RWPE1 (cell line): Measurements from ENCODE around the gene RIC1.

Source experiments
- CTCF ChIA-PET: fragments of 350-600 bp; sonication (Branson Sonifier 250); formaldehyde crosslinking; extraction: SDS; loops from one replicate; lab custom pipeline; 2021; lab: Yijun Ruan, JAX
- POLR2A ChIA-PET: fragments of 400-600 bp; formaldehyde crosslinking; extraction: SDS; loops from one replicate; lab custom pipeline; 2020; ENCODE audit warnings: antibody characterized with exemption; ENCODE audit not compliant: low non-redundant PET; lab: Yijun Ruan, JAX
- DNase-seq: peaks from one replicate; pipeline ENCODE4 v3.0.0; 2012; ENCODE audit warnings: low spot score
- H3K27ac ChIP-seq: fragments of 450-650 bp; 2 replicates; pipeline ENCODE4 v1.5.1; 2017
- TF ChIP-seq, protein P1 (sequence below): fragments of 450-650 bp; conservative IDR thresholded peaks from 2 replicates; pipeline ENCODE4 v1.5.1; 2017; ENCODE audit warnings: low read depth, mild to moderate bottlenecking

Gene RIC1

DNA sequence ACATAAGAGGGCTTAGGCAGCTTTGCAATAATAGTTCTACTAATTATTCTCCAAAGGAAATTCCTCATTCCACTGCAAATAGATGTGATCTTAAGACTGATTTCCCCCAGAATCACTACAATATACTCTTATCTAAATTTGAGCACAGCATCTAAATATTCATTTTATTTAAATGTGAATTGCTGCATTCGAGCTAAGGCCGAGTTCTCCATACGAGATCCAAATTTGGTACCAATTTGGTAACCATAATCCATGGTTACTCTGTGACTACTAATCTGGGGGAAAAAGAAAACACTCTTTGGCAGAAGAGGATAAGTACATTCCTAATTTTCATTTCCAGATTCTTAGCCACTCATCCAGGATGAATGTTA, 19.7 kb upstream of the RIC1 start:
- TF ChIP-seq, protein P1, sequence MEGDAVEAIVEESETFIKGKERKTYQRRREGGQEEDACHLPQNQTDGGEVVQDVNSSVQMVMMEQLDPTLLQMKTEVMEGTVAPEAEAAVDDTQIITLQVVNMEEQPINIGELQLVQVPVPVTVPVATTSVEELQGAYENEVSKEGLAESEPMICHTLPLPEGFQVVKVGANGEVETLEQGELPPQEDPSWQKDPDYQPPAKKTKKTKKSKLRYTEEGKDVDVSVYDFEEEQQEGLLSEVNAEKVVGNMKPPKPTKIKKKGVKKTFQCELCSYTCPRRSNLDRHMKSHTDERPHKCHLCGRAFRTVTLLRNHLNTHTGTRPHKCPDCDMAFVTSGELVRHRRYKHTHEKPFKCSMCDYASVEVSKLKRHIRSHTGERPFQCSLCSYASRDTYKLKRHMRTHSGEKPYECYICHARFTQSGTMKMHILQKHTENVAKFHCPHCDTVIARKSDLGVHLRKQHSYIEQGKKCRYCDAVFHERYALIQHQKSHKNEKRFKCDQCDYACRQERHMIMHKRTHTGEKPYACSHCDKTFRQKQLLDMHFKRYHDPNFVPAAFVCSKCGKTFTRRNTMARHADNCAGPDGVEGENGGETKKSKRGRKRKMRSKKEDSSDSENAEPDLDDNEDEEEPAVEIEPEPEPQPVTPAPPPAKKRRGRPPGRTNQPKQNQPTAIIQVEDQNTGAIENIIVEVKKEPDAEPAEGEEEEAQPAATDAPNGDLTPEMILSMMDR = no peak
- no peak overlapping the region for H3K27ac ChIP-seq
- no peak for DNase-seq
- POLR2A ChIA-PET = interaction anchor here (0.6 kb wide), 1 partner anchor 11 kb away, joined by 5 read pairs; no protein-coding TSS in a partner anchor
- CTCF ChIA-PET = no interaction called here

- POLR2A ChIA-PET = no interaction called here
- TF ChIP-seq, protein P1 = no peak
- no peak for DNase-seq
- H3K27ac ChIP-seq = no peak overlapping the region
- CTCF ChIA-PET = no interaction called here
These were observed 18.4 kb upstream of the RIC1 start for GRCh38 chr9:5610491-5610890.

DNA sequence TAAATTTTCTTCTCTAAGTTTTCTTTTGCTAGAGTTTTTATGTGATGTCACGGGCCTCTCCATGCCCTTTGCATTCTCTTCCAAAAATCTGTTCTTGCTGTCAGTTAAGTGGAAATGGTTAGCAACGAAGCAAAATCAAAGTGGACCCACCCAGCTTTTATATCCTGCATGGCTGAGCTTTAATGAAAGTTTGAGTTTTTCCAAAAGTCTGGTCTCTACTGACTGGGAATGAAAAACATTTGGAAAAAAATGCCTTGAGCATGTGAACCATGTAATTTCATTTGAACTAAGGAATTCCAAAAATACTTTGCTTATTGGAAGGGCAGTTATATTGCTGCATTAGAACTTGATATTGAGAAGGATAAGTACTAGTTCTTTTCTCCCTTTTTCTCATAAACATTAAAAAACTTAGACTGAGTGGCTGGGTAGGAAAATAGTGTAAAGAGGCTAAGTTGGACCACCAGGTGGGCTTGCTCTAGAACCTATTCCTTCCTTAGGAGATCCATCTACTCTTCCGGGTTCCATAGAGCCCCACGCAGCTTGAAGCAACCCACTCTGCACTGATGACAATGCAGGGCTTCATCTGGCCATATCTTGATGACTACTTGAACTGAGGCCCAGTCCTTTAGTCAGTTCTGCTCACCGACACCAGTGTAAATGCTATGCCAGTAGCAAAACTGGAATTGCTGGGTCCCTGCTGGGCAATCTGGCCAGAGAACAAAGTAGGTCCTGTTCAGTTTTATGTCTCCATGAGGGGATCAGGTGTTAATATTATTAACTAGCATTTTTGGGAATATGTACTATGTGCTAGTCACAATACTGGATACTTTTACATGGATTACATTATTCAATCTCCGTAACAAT, 17.4 kb upstream of the RIC1 start:
- H3K27ac ChIP-seq = no peak overlapping the region
- CTCF ChIA-PET = interaction anchor here (0.6 kb wide), 1 partner anchor 128 kb away, joined by 5 read pairs; no protein-coding TSS in a partner anchor
- DNase-seq = no peak
- POLR2A ChIA-PET = no interaction called here
- TF ChIP-seq, protein P1 = no peak

DNA sequence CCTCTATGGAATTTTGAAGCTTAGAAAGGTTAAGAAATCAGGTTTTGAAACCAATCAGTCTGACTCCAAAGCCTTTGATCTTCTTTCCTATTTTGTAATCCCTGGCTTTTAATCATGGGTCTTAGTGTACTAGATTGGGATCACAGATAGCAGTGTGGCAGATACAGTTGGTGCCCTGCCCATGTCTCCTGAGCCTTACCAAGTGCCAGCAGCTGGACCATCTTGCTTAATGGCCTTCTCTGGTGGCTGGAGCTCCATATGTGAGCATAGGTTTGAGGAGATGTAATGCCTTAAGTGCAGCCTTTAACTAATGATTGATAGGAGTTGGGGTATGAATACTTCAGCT, 16.7 kb upstream of the RIC1 start:
- no peak for DNase-seq
- POLR2A ChIA-PET = no interaction called here
- CTCF ChIA-PET = interaction anchor here (0.6 kb wide), 1 partner anchor 128 kb away, joined by 5 read pairs; no protein-coding TSS in a partner anchor
- TF ChIP-seq, protein P1 = no peak
- H3K27ac ChIP-seq = no peak overlapping the region

GRCh38 chr9:5614192-5614591, 14.7 kb upstream of the RIC1 start:
- TF ChIP-seq, protein P1 = no peak
- ChIA-PET POLR2A (no interaction called here), CTCF (no interaction called here)
- H3K27ac ChIP-seq = no peak overlapping the region
- no peak for DNase-seq

DNA sequence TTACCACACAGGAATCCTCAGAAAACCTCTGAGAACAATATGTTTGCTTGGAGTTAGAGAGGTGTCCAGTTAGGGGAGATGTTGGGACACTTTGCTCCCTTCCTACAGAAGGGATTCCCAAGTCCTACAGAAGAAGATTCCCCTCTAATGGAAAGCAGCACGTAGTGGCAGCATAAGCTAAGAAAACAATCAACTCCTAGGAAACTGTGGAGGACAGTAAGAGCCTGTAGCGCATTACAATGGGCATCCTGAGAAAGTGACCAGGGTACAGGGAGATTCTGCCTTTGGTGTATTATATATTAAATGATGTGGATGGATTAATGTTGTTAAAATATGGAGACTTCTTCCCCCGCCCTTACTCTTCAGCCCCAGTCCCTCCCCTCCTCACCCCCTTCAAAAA, 13.9 kb upstream of the RIC1 start:
- ChIA-PET CTCF (no interaction called here), POLR2A (no interaction called here)
- no peak for DNase-seq
- H3K27ac ChIP-seq = no peak overlapping the region
- TF ChIP-seq, protein P1 = no peak
